H9 (cell line): ENCODE data around the gene NSMCE4A. TPM values are rescaled to one million over a fixed set of nuclear protein-coding genes. Genes with fewer than 3 reads are reported as not detected.

Experiments used
- DNase-seq: peaks from one replicate; pipeline ENCODE4 v3.0.0-alpha.2; 2017
- H2AFZ ChIP-seq: one replicate; pipeline ENCODE4 v1.6.1; 2013; ENCODE audit warnings: mild to moderate bottlenecking, low read length, control low read depth, moderate library complexity
- H2AK5ac ChIP-seq: 2 replicates; pipeline ENCODE4 v1.6.1; 2013; ENCODE audit warnings: low read length, control low read depth, mixed read lengths; ENCODE audit not compliant: insufficient read length
- H2BK120ac ChIP-seq: one replicate; pipeline ENCODE4 v1.6.1; 2013; ENCODE audit warnings: low read depth, mild to moderate bottlenecking, low read length, control low read depth, inconsistent platforms; ENCODE audit not compliant: poor library complexity, severe bottlenecking
- H2BK12ac ChIP-seq: 2 replicates; pipeline ENCODE4 v1.6.1; 2013; ENCODE audit warnings: low read length, control low read depth, mixed read lengths, low read depth; ENCODE audit not compliant: insufficient read length
- H2BK15ac ChIP-seq: 2 replicates; pipeline ENCODE4 v1.6.1; 2013; ENCODE audit warnings: low read depth, low read length, control low read depth
- H2BK20ac ChIP-seq: one replicate; pipeline ENCODE4 v1.6.1; 2013; ENCODE audit warnings: low read depth, mild to moderate bottlenecking, low read length, control low read depth, inconsistent platforms; ENCODE audit not compliant: poor library complexity, severe bottlenecking
- H2BK5ac ChIP-seq: 2 replicates; pipeline ENCODE4 v1.6.1; 2013; ENCODE audit warnings: low read length, control low read depth, mixed read lengths; ENCODE audit not compliant: insufficient read length
- H3K14ac ChIP-seq: 2 replicates; pipeline ENCODE4 v1.6.1; 2013; ENCODE audit warnings: low read length, control low read depth; ENCODE audit not compliant: insufficient read depth
- H3K18ac ChIP-seq: 2 replicates; pipeline ENCODE4 v1.6.1; 2013; ENCODE audit warnings: low read depth, mild to moderate bottlenecking, mixed read lengths, low read length, control low read depth; ENCODE audit not compliant: insufficient read length
- H3K23ac ChIP-seq: 2 replicates; pipeline ENCODE4 v1.6.1; 2013; ENCODE audit warnings: low read length, control low read depth, mixed read lengths, low read depth; ENCODE audit not compliant: insufficient read length
- H3K23me2 ChIP-seq: 2 replicates; pipeline ENCODE4 v1.6.1; 2013; ENCODE audit warnings: low read depth, mild to moderate bottlenecking, mixed read lengths, low read length, control low read depth; ENCODE audit not compliant: insufficient read length, poor library complexity, severe bottlenecking
- H3K27ac ChIP-seq: 2 replicates; pipeline ENCODE4 v1.5.1; 2013; ENCODE audit warnings: low read length, control low read depth, mixed read lengths, low read depth; ENCODE audit not compliant: insufficient read length
- H3K27me3 ChIP-seq: 2 replicates; pipeline ENCODE4 v1.6.1; 2013; ENCODE audit warnings: low read length, control low read depth, inconsistent platforms; ENCODE audit not compliant: insufficient read depth
- H3K4ac ChIP-seq: 2 replicates; pipeline ENCODE4 v1.6.1; 2013; ENCODE audit warnings: low read depth, mild to moderate bottlenecking, control low read depth, inconsistent platforms, low read length, moderate library complexity
- H3K4me1 ChIP-seq: 2 replicates; pipeline ENCODE4 v1.6.1; 2013; ENCODE audit warnings: low read length, control low read depth, inconsistent platforms; ENCODE audit not compliant: insufficient read depth
- H3K4me2 ChIP-seq: 2 replicates; pipeline ENCODE4 v1.6.1; 2013; ENCODE audit warnings: low read length, control low read depth, mixed read lengths; ENCODE audit not compliant: insufficient read length, insufficient read depth
- H3K56ac ChIP-seq: 2 replicates; pipeline ENCODE4 v1.6.1; 2013; ENCODE audit warnings: low read depth, mild to moderate bottlenecking, mixed read lengths, low read length, control low read depth; ENCODE audit not compliant: insufficient read length
- H3K79me1 ChIP-seq: 2 replicates; pipeline ENCODE4 v1.6.1; 2013; ENCODE audit warnings: low read depth, mild to moderate bottlenecking, moderate library complexity, low read length, control low read depth, inconsistent platforms; ENCODE audit not compliant: insufficient read depth, poor library complexity, severe bottlenecking
- H3K79me2 ChIP-seq: 2 replicates; pipeline ENCODE4 v1.6.1; 2013; ENCODE audit warnings: low read length, control low read depth, inconsistent platforms; ENCODE audit not compliant: insufficient read depth
- H3K9ac ChIP-seq: 2 replicates; pipeline ENCODE4 v1.6.1; 2013; ENCODE audit warnings: low read length, control low read depth, mixed read lengths; ENCODE audit not compliant: insufficient read length; ENCODE audit errors: extremely low read depth
- H3K9me3 ChIP-seq: one replicate; pipeline ENCODE4 v1.6.1; 2013; ENCODE audit warnings: low read depth, low read length, inconsistent platforms; ENCODE audit not compliant: control insufficient read depth
- H3T11ph ChIP-seq: one replicate; pipeline ENCODE4 v1.6.1; 2013; ENCODE audit warnings: mild to moderate bottlenecking, low read length, control low read depth, inconsistent platforms
- H4K20me1 ChIP-seq: one replicate; pipeline ENCODE4 v1.6.1; 2013; ENCODE audit not compliant: control insufficient read depth, insufficient read length, insufficient read depth
- H4K5ac ChIP-seq: 2 replicates; pipeline ENCODE4 v1.6.1; 2013; ENCODE audit warnings: low read depth, mild to moderate bottlenecking, mixed read lengths, low read length, control low read depth; ENCODE audit not compliant: insufficient read length
- H4K8ac ChIP-seq: replicated peaks from 2 replicates; pipeline ENCODE4 v1.6.1; 2013; ENCODE audit warnings: low read length, control low read depth, mixed read lengths, low read depth; ENCODE audit not compliant: insufficient read length
- H4K91ac ChIP-seq: 2 replicates; pipeline ENCODE4 v1.6.1; 2013; ENCODE audit warnings: low read depth, mild to moderate bottlenecking, moderate library complexity, mixed read lengths, low read length, control low read depth; ENCODE audit not compliant: insufficient read length
- H3K27ac Mint-ChIP-seq, 3 experiments: 2 replicates in 2 of 3; 3 replicates in 1 of 3; pipeline ENCODE4 v1.8.0; 2020 to 2021; ENCODE audit warnings: mixed read lengths in 3 of 3, mild to moderate bottlenecking in 1 of 3, moderate library complexity in 1 of 3
- H3K27me3 Mint-ChIP-seq: 2 replicates; pipeline ENCODE4 v1.8.0; 2021; ENCODE audit warnings: low read depth, mild to moderate bottlenecking, moderate library complexity, mixed read lengths
- H3K36me3 Mint-ChIP-seq, 3 experiments: 2 replicates in 2 of 3; 3 replicates in 1 of 3; pipeline ENCODE4 v1.8.0; 2020 to 2021; ENCODE audit warnings: low read depth in 3 of 3, mixed read lengths in 3 of 3; ENCODE audit not compliant: insufficient read depth in 1 of 3
- H3K4me1 Mint-ChIP-seq, 2 experiments: 2 replicates each; pipeline ENCODE4 v1.8.0; 2020; ENCODE audit warnings: mixed read lengths in 2 of 2
- H3K4me3 Mint-ChIP-seq, 2 experiments: 2 replicates in 1 of 2; 3 replicates in 1 of 2; pipeline ENCODE4 v1.8.0; 2020 to 2021; ENCODE audit warnings: mild to moderate bottlenecking in 2 of 2, mixed read lengths in 2 of 2, moderate library complexity in 1 of 2
- H3K9me3 Mint-ChIP-seq, 2 experiments: 2 replicates in 1 of 2; 3 replicates in 1 of 2; pipeline ENCODE4 v1.8.0; 2020; ENCODE audit warnings: mild to moderate bottlenecking in 2 of 2, mixed read lengths in 2 of 2, moderate library complexity in 1 of 2
- WGBS: extraction: QIAGEN DNeasy Blood & Tissue Kit; methylation state at CpG from one replicate; pipeline ENCODE4 v1.1.7; 2013; ENCODE audit warnings: missing lambda C conversion rate, low lambda C conversion rate, mixed read lengths; ENCODE audit not compliant: insufficient read length; ENCODE audit errors: extremely low coverage; 5-methylcytosine and 5-hydroxymethylcytosine counted together
- total RNA-seq: library from RNA; stranded (reverse); gene quantifications from 2 replicates; pipeline ENCODE4 v1.2.1, GENCODE V29; 2021
- TF ChIP-seq, protein P1 (sequence below): fragments of 200-600 bp; sonication (generic); conservative IDR thresholded peaks from 3 replicates; pipeline ENCODE4 v1.8.0; 2021; ENCODE audit warnings: antibody characterized with exemption, mild to moderate bottlenecking

The NSMCE4A gene
- total RNA-seq, 1 experiment from 2014 or later = 59.0 TPM

DNA sequence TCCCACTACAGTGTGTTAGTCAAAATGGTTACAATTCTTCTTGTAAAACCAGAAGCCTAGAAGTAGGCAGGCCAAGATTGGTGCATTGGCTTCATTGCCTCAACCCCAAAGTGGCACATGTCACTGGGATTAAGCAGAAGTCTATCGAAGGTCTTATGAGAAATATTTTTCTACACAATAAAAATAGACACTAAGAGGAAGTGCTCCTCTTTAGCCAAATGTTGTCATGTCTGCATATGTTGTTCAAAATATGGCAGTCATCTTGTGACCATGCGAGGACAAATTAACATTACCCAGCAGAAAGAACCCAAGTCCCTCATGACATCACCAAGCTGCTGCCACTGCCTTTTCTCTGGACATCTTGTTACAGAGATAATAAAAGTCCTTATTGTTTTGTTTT lies 6.3 kb upstream of the NSMCE4A start:
- H2AFZ ChIP-seq = no peak overlapping the region
- no peak overlapping the region for H2BK5ac ChIP-seq
- no peak overlapping the region for H4K5ac ChIP-seq
- Mint-ChIP-seq H3K36me3 (peaks cover 22 to 31% (median 30%) of the 10 kb centered on the region in 3 experiments), H3K9me3 (peaks cover 35 to 48% of the 10 kb centered on the region in 2 experiments), H3K27me3 (peaks cover 8% of the 10 kb centered on the region), H3K4me3 (no peak overlapping the region), H3K4me1 (no peaks in the 10 kb centered on the region), H3K27ac (no peak overlapping the region)
- H3K9ac ChIP-seq = no peak overlapping the region
- H3K9me3 ChIP-seq = peaks cover 21% of the 10 kb centered on the region
- no peaks in the 10 kb centered on the region for H3K27me3 ChIP-seq
- H4K91ac ChIP-seq = no peak overlapping the region
- no peak overlapping the region for H3T11ph ChIP-seq
- H4K20me1 ChIP-seq = no peaks in the 10 kb centered on the region
- WGBS = no CpG with 5 or more reads among the region's 2 CpGs
- no peaks in the 10 kb centered on the region for H3K79me1 ChIP-seq
- H3K56ac ChIP-seq = no peak overlapping the region
- H2BK12ac ChIP-seq = no peak overlapping the region
- H3K23me2 ChIP-seq = no peaks in the 10 kb centered on the region
- no peak for DNase-seq
- no peaks in the 10 kb centered on the region for H3K4me1 ChIP-seq
- no peak overlapping the region for H3K14ac ChIP-seq
- H3K4me2 ChIP-seq = no peak overlapping the region
- H3K23ac ChIP-seq = no peak overlapping the region
- H3K4ac ChIP-seq = no peak overlapping the region
- no peak overlapping the region for H4K8ac ChIP-seq
- H3K18ac ChIP-seq = no peak overlapping the region
- no peak overlapping the region for H2BK120ac ChIP-seq
- H2BK20ac ChIP-seq = no peak overlapping the region
- H3K79me2 ChIP-seq = no peaks in the 10 kb centered on the region
- TF ChIP-seq, protein P1, sequence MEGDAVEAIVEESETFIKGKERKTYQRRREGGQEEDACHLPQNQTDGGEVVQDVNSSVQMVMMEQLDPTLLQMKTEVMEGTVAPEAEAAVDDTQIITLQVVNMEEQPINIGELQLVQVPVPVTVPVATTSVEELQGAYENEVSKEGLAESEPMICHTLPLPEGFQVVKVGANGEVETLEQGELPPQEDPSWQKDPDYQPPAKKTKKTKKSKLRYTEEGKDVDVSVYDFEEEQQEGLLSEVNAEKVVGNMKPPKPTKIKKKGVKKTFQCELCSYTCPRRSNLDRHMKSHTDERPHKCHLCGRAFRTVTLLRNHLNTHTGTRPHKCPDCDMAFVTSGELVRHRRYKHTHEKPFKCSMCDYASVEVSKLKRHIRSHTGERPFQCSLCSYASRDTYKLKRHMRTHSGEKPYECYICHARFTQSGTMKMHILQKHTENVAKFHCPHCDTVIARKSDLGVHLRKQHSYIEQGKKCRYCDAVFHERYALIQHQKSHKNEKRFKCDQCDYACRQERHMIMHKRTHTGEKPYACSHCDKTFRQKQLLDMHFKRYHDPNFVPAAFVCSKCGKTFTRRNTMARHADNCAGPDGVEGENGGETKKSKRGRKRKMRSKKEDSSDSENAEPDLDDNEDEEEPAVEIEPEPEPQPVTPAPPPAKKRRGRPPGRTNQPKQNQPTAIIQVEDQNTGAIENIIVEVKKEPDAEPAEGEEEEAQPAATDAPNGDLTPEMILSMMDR = no peak
- no peak overlapping the region for H3K27ac ChIP-seq
- H2AK5ac ChIP-seq = no peak overlapping the region
- H2BK15ac ChIP-seq = no peak overlapping the region
